Limb (tissue), 2 donors: Measurements from ENCODE around the gene KLHL26.

Source experiments
- DNase-seq, 2 donors: peaks; one replicate each; pipeline ENCODE4 v3.0.0-alpha.2; 2016; ENCODE audit errors: extremely low spot score in 2 of 2

Gene KLHL26

DNA sequence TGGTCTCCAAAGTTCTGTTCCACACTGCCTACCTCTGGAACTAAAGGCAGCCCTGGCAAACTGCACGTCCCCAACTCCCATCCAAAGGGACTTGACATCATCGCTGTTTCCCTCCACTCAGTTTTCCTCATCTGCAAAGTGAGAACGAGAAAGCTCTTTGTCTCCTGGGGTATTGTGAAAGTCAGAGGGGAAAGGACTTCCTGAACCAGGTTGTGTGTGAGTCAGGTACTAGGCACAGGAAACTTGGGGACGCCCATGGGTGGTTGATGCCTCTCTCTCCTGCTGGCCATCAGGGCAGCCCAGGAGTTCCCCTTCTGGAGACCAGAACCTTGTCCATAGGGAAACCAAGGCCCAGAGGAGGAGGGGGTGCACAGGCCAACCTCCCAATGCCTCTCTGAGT lies 35.0 kb upstream of the KLHL26 start:
- DNase-seq: no peak

DNA sequence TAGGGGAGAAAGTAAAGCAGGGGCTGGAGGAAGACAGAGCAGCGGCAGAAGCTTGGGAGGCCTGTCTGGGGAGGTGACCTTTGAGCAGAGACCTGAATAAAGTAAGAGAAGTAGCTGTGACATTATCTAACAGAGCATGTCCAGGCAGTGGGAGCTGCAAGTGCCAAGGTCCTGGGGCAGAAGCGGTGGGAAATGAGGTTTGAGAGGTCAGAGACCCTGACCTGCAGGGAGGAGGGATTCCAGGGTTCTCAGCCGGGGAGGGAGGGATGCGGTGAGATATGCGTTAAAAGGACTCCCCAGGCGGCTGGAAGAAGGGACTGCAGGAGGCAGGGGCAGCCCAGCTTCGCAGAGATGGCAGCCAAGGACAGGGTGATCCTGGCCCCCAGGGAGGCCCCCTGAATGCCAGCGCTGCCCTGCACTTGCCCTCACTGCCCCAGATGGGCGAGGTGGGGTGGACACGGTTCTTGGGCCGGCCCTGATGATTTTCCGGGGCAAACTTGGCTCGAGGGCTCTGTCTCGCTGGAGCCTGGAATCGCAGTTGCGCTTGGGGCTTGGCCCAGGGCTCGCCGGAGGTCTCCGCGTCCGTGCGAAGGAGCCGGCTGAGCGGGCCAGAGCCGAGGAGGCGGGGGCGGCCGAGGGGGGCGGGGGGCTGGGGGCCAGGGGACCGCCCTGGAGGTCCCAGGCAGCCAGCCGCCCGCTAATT lies 33.4 kb upstream of the KLHL26 start:
- DNase-seq: no peak

DNA sequence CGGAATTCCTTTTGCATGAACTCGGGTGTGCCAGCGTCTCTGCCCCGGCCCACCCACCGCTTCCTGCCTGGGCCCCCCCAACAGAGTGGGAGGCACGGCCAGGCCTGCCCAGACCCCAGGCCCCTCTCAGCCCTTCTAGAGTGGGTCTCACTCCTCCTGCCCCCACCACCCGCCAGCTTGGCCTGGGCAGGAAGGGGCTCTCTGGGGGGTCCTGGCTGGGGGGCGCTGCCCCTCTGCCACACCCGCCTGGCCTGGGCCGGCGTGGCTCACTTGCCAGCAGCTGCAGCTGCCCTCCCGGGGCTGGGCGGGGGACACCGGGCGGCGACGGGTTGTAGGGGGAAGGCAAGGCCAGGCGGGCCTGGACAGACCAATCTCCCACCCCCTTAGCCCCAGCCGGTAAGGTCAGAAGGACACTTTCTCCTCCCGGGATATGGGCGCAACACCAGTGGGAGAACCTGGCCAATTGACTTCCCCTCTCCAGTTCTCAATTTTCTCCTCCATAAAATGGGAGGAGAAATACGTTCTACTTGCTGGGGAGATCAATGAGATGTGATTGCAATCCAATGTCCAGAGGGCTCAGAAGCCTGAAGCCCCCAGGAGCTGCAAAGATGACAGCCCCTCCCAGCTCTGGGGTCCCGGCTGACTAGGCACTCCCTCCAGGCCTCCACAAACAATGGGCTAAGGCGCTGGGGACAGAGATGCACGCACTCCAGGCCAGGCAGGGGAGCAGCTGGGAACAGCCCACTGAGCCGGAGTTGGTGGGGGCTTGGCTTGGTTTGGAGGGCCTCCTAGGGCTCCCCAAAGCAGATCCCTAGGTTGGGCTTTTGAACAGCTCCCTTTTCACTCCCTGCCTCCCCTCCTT lies 32.6 kb upstream of the KLHL26 start:
- no peak for DNase-seq

DNA sequence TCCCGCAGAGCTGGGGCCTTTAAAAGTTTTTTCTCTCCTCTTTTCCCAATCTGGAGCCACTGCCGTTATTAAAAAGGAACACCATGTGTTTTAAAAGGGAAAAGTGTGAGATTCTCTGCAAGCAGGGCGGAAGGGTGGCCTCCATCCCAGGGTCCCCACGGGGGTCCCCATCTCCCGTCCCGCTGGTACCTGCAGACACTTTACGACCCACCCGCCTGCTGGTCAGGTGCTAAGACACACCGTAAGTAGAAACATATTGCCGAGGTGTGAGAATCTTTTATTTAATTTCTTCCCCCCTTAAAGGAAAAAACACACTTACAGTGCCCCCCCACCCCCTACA lies 32.0 kb upstream of the KLHL26 start:
- DNase-seq: no peak

DNA sequence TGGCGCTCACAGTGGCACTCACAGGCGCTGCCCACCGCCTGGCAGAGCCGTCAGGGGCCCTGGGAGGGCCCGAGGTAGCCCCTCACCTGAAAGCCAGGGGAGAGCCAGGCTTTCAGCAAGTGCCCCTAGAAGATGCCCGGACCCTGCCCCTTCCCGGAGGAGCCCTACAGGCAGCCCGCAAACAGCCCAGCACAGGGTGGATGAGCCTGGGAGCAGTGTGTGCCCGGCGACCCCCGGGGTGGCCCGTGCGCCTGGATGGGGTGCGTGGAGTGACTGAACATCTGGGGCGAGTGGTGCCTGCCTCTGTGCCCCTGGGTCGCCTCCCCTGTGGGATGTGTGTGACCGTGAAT lies 31.7 kb upstream of the KLHL26 start:
- no peak for DNase-seq

DNA sequence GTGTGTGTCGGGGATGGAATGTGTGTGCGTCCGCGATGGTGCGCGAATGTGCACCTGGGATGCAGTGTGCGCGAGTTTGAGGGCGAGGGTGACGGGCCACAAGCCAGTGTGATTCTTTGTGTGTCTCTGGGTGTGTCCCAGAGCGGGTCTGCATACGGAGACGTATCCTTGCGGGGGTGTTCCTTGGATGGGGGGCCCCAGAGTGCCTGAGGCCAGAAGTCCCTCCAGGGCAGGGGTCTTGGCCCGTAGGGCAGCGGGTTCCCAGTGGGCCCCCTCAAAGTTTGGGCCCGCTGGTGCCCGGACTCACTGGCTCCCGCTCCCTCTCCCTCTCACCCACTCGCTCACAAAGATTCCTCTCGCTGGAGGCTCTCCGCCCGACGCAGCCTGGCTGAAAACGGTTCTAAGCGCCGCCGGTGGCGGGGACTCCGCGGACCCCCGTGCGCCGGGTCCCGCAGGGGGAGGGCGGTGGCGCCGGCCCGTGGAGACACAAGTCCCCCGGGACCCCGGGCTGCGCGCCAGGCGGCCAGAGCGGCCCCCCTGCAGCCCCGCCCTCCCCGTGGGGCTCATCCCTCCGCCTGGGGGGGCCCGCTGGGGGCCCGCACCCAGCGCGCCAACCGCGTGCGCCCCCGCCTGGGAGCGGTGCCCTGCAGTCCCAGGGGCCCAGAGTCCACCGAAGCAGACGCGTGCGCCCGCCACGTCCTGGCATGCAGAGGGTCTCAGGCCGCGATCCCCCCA lies 31.1 kb upstream of the KLHL26 start:
- DNase-seq: no peak

DNA sequence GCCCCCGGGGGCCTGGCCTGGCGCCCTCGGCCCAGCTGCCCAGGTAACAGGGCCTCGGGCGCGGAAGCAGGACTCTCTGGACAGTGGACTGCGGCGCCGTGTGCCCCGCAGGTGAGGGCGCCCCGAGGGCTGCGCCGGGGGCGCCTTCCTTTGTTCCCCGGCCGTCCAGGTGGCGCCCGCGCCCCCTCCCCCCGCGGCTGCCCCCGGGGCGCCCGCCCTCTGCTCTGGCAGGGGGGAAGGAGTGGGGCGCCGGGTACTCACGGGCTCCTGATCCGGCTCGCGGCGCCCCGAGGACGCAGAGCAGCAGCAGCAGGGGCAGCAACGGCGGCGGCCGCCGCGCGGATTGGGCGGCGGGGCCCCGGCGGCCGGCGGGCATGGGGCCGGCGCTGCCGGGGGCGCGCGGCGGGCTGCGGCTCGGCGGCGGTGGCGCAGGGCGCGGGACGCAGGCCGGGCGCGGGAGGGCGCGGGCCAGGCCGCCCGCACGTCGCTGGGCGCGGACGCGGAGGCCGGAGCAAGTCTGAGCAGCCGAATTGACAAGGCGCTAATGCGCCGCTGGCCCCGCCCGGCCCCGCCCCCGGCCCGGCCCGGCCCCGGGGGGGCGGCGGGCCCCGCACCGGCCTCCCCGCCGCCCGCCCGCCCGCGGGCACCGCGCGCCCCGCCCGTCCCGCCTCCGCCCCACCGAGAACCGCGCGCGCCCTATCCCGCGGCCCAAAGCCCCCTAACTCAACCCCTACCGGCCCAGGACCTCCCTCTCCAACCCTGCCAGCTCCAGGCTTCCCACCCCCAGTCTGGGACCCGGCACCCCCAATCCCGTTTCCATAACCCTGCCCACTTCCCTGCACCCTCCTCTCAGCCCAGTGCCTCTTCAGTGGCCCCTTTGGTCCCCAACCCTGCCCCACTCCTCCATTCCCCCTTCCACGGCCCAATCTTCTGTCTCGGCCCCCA lies 30.3 kb upstream of the KLHL26 start, which contains the start of gene CRLF1:
Gene CRLF1, minus strand, starts transcription at position 519 of the 945 bp plus-strand sequence. Its CDS starts 143 bp downstream, at position 376.
- no peak for DNase-seq

DNA sequence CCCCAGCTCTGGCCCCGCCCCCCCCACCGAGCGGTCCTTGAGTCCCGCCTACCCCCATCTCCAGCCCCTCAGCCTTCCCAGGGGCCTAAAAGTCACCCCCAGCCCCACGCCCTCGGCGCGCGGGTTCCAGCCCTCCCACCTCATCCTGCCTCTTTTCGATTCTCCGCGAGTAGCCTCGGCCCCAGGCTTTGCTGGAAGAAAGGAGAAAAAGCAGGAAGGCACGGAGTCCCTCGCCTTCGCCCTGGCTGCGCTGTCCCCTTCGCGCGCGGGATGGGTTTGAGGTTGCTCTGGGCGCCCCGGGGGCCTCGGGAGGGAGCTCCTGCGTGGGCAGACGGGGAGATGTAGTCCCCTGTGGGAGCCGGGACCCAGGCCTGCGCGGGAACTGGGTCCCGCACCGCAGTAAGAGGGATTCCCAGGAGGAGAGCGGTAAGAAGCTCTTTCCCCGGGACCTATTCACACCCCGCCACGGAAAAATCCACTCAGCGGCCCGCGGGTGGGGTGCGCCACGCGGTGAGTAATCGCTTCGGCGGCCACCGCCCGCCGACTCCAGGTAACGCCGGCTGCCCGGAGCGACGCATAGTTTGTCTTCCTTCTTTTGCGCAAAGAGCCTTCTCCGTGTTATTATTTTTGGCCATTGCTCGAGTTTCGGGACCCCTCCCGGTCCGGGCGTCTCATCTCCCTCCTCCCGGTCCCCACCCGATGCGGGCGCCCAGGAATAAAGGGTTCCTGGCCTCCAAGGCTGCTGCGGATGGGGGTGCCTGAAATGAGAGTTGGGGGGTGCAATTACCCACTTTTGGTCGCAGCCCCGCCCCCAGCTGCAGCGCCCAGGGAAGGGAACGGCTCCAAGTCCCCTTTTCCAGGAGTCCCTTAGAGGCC lies 29.4 kb upstream of the KLHL26 start:
- no peak for DNase-seq

DNA sequence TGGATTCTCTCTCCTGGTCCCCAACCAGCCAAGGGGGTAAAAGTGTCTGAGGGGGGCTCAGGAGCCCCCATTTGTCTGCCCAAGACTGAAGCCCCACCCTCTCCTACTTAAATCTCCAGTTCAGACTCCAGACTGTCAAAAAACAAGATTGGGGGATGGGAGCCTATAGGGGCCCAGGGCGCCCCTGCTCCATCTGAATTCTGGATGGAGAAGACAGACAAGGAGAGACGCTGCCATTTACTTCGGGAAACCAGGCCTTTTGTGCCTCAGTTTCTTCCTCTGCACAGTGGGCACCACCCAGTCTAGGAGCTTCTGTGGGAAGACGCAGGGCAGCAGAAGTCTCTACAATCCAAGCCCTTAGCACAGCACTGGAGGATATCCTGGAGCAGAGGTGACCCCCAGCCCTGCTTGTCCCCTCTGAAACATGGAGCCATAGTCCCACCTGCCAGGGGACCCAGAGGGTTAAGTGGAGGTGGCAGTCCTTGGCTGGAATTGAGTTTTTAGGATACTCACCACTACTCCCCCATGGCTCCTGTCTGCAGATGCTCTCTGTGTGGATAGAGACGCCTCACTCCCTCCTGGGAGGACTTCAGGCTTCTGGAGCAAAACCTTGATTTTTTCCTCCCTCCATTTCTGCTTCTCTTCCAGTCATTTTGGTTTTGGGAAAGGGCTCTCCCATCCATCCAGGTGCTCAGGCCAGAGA lies 28.6 kb upstream of the KLHL26 start:
- no peak for DNase-seq

DNA sequence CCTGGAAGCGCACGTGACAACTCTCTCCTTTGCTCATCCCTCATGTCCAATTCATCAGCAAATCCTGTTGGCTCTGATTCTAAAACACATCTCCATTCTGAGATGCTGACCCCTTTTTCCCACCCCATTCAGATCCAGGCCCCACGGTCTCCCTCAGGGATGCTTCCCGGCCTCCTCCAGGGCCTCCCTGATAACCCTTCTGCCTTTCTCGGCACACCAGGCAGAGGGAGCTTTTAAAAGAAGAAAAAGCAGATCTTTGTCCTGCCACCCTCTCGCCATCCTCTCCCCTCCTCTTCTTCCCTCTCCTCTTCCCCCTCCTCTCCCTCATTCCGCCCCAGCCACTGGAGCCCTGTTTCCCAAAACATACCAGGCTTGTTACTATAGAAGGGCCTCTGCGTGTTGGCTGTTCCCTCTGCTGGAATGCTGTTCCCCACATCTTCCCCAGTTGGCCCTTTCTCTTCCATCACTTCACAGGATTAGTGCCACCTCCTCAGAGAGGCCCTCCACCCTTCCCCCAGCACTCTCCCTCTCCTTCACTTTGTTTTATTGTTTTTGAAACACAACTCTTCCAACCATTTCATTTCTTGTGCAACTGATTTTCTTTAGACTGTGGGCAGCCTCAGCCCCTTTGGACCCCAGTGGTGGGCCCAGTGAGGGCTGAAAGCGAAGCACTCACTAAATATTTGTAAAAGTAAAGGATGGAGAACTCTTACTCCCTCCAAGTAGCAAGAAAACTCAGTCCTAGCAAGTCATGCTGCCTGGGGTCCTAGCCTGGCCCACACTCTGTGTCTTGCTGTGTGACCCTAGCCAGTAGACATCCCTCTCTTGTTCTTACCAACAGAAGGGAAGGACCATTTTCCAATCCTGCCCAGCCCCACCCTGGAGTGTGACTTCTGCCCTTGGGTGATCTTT lies 27.8 kb upstream of the KLHL26 start:
- no peak for DNase-seq

DNA sequence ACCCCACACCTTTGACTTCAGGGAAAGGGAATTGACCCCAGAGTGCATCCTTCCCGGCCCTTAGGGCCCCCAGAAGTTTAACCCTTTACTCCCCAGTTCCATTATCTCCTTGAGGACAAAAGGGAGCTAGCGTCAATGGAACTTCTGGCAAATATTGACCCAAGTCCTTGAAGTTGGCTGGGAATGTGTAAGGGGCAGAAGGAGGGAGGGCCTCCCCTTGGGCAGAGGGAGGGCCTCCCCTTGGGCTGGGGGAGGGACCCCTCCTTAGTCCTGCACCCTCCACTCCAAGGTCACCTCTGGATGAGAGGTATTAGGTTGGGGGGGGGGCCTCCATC lies 27.1 kb upstream of the KLHL26 start:
- no peak for DNase-seq

DNA sequence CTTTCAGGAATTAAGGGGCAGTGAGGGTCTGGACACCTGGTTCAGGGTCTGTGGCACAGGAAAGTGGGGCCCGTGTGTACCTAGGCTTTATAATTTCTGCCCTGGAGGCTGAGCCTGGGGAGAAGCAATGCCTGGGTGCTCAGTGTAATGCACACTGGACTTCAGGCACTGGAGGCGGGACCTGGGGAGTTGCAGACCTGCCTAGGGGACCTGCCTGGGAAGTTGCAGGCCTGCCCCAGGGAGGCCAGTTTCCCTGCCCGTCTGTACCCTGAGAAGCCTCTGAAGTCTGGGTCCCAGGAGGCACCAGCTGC lies 26.6 kb upstream of the KLHL26 start:
- no peak for DNase-seq

DNA sequence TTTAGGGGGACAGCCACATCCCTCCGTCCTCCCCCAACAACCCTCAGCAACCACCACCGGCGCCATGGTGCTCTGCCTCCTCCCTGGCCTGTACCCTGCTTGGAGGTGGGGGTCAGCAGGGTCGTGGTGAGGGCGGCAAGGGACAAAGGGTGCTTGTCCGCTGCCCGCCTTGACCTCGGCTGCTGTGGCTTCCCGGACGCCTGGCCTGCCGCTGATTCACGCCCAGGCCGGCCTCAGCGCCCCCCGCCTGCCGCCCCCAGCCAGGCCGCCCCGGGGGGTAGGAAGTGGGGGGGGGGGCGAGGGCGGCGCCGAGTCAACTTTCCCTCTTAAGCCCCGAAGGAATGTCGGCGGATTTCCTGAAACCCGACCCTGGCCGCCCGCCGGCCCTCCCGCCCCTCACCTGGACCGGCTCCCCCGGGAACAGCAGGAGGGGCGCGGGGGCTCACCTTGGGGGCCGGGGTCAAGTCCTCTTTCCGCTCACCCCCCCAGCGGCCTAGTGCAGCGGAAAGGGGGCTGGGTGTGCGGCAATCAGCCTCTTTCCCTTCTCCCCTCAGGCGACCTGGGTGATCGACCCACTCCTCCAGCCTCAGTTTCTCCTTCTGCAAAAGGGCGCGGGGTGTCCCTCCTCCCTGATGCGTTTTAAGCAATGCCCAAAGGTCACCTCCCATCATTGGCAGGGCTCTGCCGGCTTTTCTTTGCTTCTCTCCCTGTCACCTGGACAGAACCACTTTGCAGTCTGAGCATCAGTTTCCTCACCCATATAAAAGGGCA lies 26.1 kb upstream of the KLHL26 start:
- no peak for DNase-seq

DNA sequence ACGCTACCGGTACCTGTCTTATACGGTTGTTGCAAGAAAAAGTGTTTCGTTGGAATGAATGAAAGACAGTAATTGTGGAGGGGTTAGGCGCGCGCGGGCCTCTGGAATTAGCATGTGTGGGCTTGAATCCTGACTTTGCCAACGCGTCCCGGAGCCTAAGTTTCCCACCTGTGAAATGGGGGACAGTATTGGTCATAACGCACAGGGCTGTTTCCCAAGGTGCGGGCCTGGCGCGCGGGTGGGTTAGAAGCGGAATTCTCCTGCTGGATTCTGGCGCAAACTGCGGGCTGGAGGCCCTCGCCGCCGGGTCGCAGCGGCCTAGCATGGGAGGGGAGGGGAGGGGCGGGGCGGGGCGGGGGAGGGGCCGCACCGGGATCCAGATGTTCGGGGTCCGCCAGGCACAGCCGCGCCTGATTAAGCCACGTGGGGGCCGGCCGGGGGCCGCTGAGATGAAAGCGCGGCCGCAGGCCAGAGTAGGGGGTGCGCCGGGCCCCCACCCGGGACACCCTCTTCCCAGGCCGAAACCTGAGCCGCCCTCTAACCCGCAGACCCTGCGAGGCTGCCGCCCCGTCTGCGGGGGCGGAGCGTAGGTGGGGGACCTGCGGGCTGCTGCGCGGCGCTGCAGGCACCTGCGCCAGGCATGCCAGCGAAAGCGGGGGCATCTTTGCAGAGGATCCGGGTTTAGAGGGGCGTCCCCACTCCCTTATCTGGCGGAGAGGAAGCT lies 25.3 kb upstream of the KLHL26 start:
- DNase-seq: no peak

DNA sequence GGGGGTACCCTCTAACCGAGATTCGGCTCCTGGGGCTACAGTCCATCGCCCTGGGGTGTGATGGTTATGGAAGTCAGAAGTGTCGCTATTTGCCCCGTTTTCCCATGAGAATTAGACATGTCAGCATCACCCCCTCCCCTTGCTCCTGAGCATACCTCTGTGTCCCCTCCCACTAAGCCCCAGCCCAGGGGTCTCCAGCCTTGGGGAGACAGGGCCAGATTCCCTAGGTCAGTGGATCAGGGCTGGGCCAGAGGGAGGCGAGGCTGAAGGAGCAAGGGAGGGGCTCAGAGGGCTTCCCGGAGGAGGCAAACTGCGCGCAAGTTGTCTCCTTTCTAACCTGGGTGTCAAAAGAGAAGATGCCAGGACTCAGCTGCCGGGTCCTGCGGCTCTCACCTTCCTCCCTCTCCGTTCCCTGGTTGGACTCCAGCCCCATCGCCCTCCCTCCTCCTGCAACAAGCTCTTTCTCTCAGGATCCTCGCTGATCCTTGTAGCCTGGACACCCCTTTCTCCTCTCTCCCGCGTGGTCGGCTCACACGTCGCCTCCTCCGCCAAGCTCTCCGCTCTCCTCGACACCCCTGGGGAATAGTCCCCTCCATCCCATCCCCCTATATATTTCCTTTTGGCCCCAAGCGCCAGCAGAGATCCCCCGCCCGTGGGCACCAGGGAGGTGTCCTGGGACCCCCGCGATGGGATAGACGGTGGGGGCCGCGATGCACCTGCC lies 24.6 kb upstream of the KLHL26 start:
- no peak for DNase-seq

DNA sequence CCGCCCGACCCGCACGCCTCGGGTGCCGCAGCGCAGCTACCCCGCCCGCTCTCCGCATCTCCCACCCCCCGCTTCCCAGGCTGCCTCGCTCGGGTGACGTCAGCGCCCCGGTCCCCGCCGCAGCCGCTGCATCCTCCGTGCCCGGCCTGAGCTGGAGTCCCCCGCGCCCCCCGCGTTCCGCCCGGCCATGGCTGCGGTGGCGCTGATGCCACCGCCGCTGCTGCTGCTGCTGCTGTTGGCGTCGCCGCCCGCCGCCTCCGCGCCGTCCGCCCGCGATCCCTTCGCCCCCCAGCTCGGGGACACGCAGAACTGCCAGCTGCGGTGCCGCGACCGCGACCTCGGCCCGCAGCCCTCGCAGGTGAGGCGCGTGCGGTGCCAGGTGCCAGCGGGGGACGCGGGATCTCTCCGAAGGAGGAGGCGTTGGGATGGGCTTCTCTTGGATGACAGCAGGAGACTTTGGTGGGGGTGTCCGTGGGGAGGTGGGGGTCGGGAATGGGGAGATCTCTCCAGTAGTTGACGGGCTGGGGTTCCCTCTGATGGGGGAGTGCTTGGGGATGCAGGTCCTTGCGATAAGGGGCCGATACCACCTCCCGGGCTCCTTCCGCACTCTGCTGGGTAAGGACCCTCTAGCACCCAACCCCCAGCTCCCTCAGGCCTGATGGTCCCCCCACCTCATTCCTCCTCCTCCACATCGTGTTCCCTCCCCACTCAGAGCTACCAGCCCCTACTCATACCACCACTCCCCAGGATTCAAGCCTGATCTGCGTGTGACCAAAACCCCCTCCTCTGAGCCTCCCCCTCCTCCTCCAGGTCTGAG lies 23.8 kb upstream of the KLHL26 start, which contains the start of gene TMEM59L:
Gene TMEM59L, plus strand, starts transcription at position 99 of the 817 bp plus-strand sequence. Its CDS starts 89 bp downstream, at position 188.
- DNase-seq: peak in 1 of 2 donors; percentile 84
